ENCODE measurements around the gene CYTH1. TPM values are rescaled to one million over a fixed set of nuclear protein-coding genes. Genes with fewer than 3 reads are reported as not detected.

The CYTH1 gene
- total RNA-seq, 1 experiment from 2014 or later = 46.7 TPM

DNA sequence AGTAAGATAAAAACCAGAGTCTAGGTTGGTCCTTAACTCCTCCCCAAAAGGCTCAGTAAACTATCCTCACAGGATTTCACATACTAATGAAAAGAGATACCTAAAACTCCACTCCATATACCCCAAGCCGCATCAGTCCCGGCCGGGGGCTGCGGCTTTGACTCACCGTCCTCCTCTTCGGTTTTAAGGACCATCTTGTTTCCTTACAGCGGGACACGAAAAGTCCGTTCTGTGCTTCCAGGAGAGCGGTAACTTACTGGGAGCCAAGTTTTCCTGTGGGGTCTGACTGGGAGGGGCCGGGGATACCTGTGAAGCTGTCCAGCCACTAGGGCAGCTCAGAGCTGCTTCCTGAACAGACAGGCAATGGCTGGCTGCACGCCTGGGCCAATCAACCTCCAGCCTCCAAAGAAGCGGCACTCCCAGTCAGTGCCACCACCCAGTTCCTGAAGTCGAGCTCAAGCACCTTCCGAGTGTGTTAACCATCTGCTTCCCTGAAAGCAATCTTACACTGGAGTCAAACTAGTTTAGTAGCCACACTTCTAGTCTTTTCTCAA lies 45.5 kb downstream of the CYTH1 start:
- Histone ChIP-seq H3K4me3 (ENCODE audit: low read depth in 2 of 2, low read length in 2 of 2) (peak overlapping the region; percentile 64 to 87), H3K27ac (ENCODE audit: low read length) (peak overlapping the region; percentile 81), H3K36me3 (ENCODE audit: control insufficient read depth, insufficient read depth, low read length) (no peaks in the 10 kb centered on the region), H3K27me3 (ENCODE audit: control insufficient read depth, insufficient read depth, low read length) (no peaks in the 10 kb centered on the region), H3K9me3 (ENCODE audit: control insufficient read depth, insufficient read depth, low read depth, low read length) (no peaks in the 10 kb centered on the region), H3K4me1 (ENCODE audit: control insufficient read depth, insufficient read depth, low read length) (peaks cover 33% of the 10 kb centered on the region)
- ATAC-seq = peak; percentile 98
- BruUV-seq (replicated peaks) = no TSS peak
- in situ Hi-C loops (cut with HindIII; ENCODE audit: low pct_unique_long_range_greater_than_20kb, low sequenced_read_pairs) = no loop called here
- ChIA-PET POLR2A (interaction anchor here (0.6 kb wide), 1 partner anchor 215 kb away, joined by 3 read pairs; no protein-coding TSS in a partner anchor), CTCF (interaction anchor here (0.5 kb wide), 1 partner anchor 37 kb away, joined by 3 read pairs; no protein-coding TSS in a partner anchor)
- peak; percentile 54 for DNase-seq (ENCODE audit: low read depth, low spot score)
- intact Hi-C loops (cut with micrococcal nuclease; ENCODE audit: unreplicated experiment) = no loop called here
- TF ChIP-seq, protein P1, sequence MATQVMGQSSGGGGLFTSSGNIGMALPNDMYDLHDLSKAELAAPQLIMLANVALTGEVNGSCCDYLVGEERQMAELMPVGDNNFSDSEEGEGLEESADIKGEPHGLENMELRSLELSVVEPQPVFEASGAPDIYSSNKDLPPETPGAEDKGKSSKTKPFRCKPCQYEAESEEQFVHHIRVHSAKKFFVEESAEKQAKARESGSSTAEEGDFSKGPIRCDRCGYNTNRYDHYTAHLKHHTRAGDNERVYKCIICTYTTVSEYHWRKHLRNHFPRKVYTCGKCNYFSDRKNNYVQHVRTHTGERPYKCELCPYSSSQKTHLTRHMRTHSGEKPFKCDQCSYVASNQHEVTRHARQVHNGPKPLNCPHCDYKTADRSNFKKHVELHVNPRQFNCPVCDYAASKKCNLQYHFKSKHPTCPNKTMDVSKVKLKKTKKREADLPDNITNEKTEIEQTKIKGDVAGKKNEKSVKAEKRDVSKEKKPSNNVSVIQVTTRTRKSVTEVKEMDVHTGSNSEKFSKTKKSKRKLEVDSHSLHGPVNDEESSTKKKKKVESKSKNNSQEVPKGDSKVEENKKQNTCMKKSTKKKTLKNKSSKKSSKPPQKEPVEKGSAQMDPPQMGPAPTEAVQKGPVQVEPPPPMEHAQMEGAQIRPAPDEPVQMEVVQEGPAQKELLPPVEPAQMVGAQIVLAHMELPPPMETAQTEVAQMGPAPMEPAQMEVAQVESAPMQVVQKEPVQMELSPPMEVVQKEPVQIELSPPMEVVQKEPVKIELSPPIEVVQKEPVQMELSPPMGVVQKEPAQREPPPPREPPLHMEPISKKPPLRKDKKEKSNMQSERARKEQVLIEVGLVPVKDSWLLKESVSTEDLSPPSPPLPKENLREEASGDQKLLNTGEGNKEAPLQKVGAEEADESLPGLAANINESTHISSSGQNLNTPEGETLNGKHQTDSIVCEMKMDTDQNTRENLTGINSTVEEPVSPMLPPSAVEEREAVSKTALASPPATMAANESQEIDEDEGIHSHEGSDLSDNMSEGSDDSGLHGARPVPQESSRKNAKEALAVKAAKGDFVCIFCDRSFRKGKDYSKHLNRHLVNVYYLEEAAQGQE (IDR thresholded peaks at IDR 0.05; ENCODE audit: insufficient read depth in 1 of 2, low read depth in 2 of 2, low read length in 1 of 2) = peak in 1 of 2 experiments; percentile 60; a peak in 1 of 4 replicates
- TF ChIP-seq TCF7L2 (IDR thresholded peaks at IDR 0.05; ENCODE audit: low read depth, low read length) = no peak
- TF ChIP-seq POLR2AphosphoS5 (IDR thresholded peaks at IDR 0.05; ENCODE audit: low read depth, low read length) = 0 out of 2 replicates have a peak, but pooled peaks have one; percentile 46

DNA sequence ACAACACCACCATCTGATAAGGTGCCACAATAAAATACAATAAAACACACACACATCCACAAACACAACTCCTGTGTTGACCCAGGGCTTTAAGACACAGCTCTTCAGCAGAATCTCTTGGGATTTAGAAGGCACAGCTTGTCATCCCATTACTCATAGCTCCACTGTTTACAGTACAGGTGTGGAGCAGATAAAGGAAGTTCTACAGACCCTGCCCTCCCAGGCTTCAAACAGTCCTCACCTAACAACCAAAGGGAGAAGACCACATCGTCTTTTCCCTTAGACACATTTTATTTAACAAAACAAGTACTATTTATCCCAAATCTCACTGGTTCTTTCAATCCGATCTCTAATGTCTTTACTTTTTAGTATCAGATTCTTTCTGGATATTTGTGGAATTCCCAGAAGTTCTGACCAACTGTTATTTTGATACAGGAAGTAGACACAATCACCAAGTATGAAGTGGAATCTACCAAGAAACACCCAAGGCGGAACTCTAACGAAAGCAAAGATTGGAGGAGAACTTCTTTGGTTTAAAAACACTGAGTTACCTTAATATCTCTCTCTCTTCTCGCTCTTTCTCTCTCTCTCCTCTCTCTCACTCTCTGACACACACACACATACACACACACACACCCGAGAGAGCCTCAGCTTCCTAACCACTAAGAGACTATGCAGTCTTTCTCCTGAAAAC lies 46.1 kb downstream of the CYTH1 start:
- Histone ChIP-seq H3K4me3 (ENCODE audit: low read depth in 2 of 2, low read length in 2 of 2) (peak overlapping the region; percentile 64 to 87), H3K9me3 (ENCODE audit: control insufficient read depth, insufficient read depth, low read depth, low read length) (no peaks in the 10 kb centered on the region), H3K36me3 (ENCODE audit: control insufficient read depth, insufficient read depth, low read length) (no peaks in the 10 kb centered on the region), H3K27me3 (ENCODE audit: control insufficient read depth, insufficient read depth, low read length) (no peaks in the 10 kb centered on the region), H3K27ac (ENCODE audit: low read length) (peak overlapping the region; percentile 81), H3K4me1 (ENCODE audit: control insufficient read depth, insufficient read depth, low read length) (peaks cover 33% of the 10 kb centered on the region)
- ChIA-PET CTCF (no interaction called here), POLR2A (interaction anchor here (0.5 to 0.6 kb wide), 2 partner anchors 30 to 214 kb away, joined by 3 to 4 read pairs; no protein-coding TSS in a partner anchor)
- TF ChIP-seq, protein P2, sequence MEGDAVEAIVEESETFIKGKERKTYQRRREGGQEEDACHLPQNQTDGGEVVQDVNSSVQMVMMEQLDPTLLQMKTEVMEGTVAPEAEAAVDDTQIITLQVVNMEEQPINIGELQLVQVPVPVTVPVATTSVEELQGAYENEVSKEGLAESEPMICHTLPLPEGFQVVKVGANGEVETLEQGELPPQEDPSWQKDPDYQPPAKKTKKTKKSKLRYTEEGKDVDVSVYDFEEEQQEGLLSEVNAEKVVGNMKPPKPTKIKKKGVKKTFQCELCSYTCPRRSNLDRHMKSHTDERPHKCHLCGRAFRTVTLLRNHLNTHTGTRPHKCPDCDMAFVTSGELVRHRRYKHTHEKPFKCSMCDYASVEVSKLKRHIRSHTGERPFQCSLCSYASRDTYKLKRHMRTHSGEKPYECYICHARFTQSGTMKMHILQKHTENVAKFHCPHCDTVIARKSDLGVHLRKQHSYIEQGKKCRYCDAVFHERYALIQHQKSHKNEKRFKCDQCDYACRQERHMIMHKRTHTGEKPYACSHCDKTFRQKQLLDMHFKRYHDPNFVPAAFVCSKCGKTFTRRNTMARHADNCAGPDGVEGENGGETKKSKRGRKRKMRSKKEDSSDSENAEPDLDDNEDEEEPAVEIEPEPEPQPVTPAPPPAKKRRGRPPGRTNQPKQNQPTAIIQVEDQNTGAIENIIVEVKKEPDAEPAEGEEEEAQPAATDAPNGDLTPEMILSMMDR (IDR thresholded peaks at IDR 0.05) = no peak
- TF ChIP-seq POLR2AphosphoS5 (IDR thresholded peaks at IDR 0.05; ENCODE audit: low read depth, low read length) = no peak
- TF ChIP-seq, protein P1 (IDR thresholded peaks at IDR 0.05; ENCODE audit: insufficient read depth in 1 of 2, low read depth in 2 of 2, low read length in 1 of 2) = no peak
- no peak for TF ChIP-seq SIN3A (IDR thresholded peaks at IDR 0.05; ENCODE audit: borderline replicate concordance, insufficient read depth, low read depth, low read length)
- no peak for TF ChIP-seq TCF7L2 (IDR thresholded peaks at IDR 0.05; ENCODE audit: low read depth, low read length)
- intact Hi-C loops (cut with micrococcal nuclease; ENCODE audit: unreplicated experiment) = no loop called here
- TSS peak; percentile 54 for BruUV-seq (replicated peaks)
- in situ Hi-C loops (cut with HindIII; ENCODE audit: low pct_unique_long_range_greater_than_20kb, low sequenced_read_pairs) = no loop called here
- peak; percentile 13 for ATAC-seq
- DNase-seq (ENCODE audit: low read depth, low spot score) = no peak
